Sigmoid colon (tissue), 4 donors: Measurements from ENCODE around the gene KBTBD12.

Experiments
- CTCF ChIP-seq, 4 experiments: fragments of 450-650 bp in 3 of 4; fragments of 200-600 bp in 1 of 4; IDR thresholded peaks; one replicate each; pipeline ENCODE4 v1.5.1; 2016 to 2019; ENCODE audit warnings: antibody characterized with exemption in 4 of 4, mild to moderate bottlenecking in 3 of 4, moderate library complexity in 2 of 4
- EP300 ChIP-seq, 4 donors: sonication (generic); formaldehyde crosslinking; IDR thresholded peaks; one replicate each; pipeline ENCODE4 v1.6.1; 2017; ENCODE audit warnings: antibody characterized with exemption in 4 of 4
- POLR2A ChIP-seq, 2 donors: fragments of 450-650 bp; IDR thresholded peaks; one replicate each; pipeline ENCODE4 v1.6.1; 2016; ENCODE audit warnings: antibody characterized with exemption in 2 of 2, mild to moderate bottlenecking in 2 of 2, moderate library complexity in 2 of 2
- POLR2AphosphoS5 ChIP-seq, 4 donors: sonication (generic); formaldehyde crosslinking; IDR thresholded peaks; one replicate each; pipeline ENCODE4 v1.6.1; 2017; ENCODE audit warnings: antibody characterized with exemption in 4 of 4

GRCh38 chr3:127951276-127951675 lies 36.2 kb downstream of the KBTBD12 start:
- TF ChIP-seq CTCF (IDR thresholded peaks at IDR 0.05): no peak
- TF ChIP-seq POLR2AphosphoS5 (IDR thresholded peaks at IDR 0.05): no peak
- no peak for TF ChIP-seq POLR2A (IDR thresholded peaks at IDR 0.05)
- no peak for TF ChIP-seq EP300 (IDR thresholded peaks at IDR 0.05)
